H1 (cell line): ENCODE measurements around the gene NLRX1.

ENCODE experiments used
- POLR2AphosphoS5 ChIP-seq: IDR thresholded peaks from 2 replicates; pipeline ENCODE4 v1.6.1; 2011; ENCODE audit warnings: low read depth, low read length
- SIX5 ChIP-seq: IDR thresholded peaks from 2 replicates; pipeline ENCODE4 v1.6.1; 2011; ENCODE audit warnings: mild to moderate bottlenecking, low read depth, low read length
- TF ChIP-seq, protein P1 (sequence below), 3 experiments: IDR thresholded peaks; 1 replicate in 2 of 3; 2 replicates in 1 of 3; pipeline versions ENCODE4 v1.5.1 to v1.6.1; 2011; ENCODE audit warnings: low read length in 3 of 3, mild to moderate bottlenecking in 3 of 3, inconsistent platforms in 2 of 3, low read depth in 1 of 3, moderate library complexity in 1 of 3; ENCODE audit not compliant: insufficient read depth in 1 of 3; ENCODE audit errors: control extremely low read depth in 1 of 3

DNA sequence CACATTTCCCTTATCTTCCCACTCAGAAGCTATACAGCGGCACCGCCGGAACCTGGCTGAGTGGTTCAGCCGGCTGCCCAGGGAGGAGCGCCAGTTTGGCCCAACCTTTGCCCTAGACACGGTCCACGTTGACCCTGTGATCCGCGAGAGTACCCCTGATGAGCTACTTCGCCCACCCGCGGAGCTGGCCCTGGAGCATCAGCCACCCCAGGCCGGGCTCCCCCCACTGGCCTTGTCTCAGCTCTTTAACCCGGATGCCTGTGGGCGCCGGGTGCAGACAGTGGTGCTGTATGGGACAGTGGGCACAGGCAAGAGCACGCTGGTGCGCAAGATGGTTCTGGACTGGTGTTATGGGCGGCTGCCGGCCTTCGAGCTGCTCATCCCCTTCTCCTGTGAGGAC is 4.9 kb downstream of the NLRX1 start:
- TF ChIP-seq POLR2AphosphoS5: no peak
- TF ChIP-seq, protein P1, sequence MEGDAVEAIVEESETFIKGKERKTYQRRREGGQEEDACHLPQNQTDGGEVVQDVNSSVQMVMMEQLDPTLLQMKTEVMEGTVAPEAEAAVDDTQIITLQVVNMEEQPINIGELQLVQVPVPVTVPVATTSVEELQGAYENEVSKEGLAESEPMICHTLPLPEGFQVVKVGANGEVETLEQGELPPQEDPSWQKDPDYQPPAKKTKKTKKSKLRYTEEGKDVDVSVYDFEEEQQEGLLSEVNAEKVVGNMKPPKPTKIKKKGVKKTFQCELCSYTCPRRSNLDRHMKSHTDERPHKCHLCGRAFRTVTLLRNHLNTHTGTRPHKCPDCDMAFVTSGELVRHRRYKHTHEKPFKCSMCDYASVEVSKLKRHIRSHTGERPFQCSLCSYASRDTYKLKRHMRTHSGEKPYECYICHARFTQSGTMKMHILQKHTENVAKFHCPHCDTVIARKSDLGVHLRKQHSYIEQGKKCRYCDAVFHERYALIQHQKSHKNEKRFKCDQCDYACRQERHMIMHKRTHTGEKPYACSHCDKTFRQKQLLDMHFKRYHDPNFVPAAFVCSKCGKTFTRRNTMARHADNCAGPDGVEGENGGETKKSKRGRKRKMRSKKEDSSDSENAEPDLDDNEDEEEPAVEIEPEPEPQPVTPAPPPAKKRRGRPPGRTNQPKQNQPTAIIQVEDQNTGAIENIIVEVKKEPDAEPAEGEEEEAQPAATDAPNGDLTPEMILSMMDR (IDR thresholded peaks at IDR 0.05; ENCODE audit: control extremely low read depth in 1 of 3, insufficient read depth in 1 of 3, low read depth in 1 of 3, low read length in 3 of 3): no peak
- no peak for TF ChIP-seq SIX5
